Fibroblast of pulmonary artery (primary cell): ENCODE data around the gene SPIRE2.

Source experiments
- DNase-seq: peaks from one replicate; pipeline ENCODE4 v3.0.0-alpha.2; 2010; ENCODE audit warnings: low read depth
- H3K4me3 ChIP-seq: replicated peaks from 2 replicates; pipeline ENCODE4 v1.5.1; 2011; ENCODE audit warnings: low read depth, mild to moderate bottlenecking, control low read depth, low read length, moderate library complexity
- TF ChIP-seq, protein P1 (sequence below): IDR thresholded peaks from 2 replicates; pipeline ENCODE4 v1.5.1; 2011; ENCODE audit warnings: mild to moderate bottlenecking, control low read depth, low read length, inconsistent platforms; ENCODE audit errors: missing control alignments

SPIRE2 gene

DNA sequence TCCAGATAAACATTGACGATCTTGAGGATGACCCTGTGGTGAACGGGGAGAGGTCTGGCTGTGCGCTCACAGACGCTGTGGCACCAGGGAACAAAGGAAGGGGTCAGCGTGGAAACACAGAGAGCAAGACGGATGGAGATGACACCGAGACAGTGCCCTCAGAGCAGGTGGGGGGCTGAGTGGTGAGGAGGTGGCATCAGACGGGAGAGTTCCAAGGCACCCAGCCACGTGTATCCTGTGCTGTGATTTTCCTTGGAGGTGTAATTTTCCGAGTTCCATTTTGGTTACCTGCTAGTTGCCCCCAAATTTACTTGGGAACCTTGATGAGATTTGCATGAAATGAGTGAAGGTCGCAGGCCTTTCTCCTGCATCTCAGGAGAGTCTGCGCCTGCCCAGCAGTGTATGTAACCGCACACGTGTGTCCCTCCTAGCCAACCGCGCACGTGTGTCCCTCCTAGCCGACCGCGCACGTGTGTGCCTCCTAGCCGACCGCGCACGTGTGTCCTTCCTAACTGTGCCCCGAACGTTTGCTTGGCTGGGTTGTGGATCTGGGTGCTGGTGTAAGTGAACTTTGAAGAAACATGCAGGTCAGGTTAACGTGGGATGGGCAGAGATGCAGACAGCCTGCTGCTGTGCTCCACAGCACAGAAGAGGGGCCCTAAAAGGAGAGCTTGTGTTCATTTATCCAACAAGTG lies 55.2 kb downstream of the SPIRE2 start:
- no peak overlapping the region for H3K4me3 ChIP-seq
- DNase-seq: no peak
- TF ChIP-seq, protein P1, sequence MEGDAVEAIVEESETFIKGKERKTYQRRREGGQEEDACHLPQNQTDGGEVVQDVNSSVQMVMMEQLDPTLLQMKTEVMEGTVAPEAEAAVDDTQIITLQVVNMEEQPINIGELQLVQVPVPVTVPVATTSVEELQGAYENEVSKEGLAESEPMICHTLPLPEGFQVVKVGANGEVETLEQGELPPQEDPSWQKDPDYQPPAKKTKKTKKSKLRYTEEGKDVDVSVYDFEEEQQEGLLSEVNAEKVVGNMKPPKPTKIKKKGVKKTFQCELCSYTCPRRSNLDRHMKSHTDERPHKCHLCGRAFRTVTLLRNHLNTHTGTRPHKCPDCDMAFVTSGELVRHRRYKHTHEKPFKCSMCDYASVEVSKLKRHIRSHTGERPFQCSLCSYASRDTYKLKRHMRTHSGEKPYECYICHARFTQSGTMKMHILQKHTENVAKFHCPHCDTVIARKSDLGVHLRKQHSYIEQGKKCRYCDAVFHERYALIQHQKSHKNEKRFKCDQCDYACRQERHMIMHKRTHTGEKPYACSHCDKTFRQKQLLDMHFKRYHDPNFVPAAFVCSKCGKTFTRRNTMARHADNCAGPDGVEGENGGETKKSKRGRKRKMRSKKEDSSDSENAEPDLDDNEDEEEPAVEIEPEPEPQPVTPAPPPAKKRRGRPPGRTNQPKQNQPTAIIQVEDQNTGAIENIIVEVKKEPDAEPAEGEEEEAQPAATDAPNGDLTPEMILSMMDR: no peak

DNA sequence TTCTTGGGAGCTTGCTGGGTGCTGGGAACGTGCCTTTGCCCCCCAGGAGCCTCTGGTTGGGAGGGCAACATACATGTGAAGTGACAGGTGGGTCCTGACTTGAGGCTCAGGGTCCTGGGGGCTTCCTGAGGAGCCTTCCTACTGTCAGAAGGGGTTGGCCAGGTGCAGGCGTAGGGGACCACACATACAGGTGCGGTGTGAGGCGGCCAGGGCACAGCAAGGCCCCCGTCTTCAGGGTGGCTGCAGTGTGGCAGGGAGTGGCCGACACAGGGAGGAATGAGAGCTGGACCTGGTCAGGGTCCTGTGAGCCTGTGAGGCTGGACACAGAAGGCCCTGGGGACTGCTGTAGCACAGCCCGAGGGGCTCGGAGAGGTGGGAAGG lies 55.8 kb downstream of the SPIRE2 start:
- TF ChIP-seq, protein P1: no peak
- no peak overlapping the region for H3K4me3 ChIP-seq
- no peak for DNase-seq

DNA sequence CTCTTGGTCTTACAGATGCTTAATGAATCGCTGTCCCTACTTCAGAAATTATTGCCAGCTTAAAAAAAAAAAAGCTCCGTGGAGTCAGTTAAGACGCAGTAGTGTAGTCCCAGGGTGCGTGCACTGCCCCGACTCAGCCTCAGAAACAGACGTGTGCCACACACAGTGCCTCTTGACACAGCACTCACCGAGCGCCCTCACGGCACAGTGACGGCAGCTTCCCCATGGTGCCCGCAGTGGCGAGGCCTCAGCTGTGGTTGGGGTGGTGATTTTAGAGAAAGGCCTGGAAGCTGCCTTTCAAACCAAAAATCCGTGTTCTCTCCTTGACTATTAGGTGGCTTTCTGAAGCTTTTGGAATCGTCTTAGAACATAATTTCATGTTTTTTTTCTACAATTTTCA lies 59.0 kb downstream of the SPIRE2 start:
- TF ChIP-seq, protein P1: no peak
- no peak overlapping the region for H3K4me3 ChIP-seq

DNA sequence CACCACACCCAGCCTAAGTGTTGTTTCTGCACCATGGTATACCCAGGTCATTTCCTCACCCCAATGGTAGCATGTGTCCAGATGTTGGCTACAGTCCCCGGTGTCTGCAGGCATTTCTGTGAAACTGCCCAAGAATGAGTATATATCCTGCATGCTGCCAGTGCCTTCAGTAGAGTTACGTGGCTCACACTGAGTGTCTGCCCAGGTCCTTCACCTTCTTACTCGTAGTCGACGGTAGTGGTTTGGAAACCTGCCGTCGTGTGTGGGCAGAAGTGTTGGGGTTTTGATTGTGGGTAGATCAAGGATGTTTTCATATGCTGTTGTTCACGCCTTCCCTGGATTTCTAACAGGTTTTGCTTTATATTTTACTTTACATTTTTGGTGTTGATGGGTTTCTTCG lies 61.9 kb downstream of the SPIRE2 start:
- TF ChIP-seq, protein P1: no peak
- DNase-seq: no peak
- H3K4me3 ChIP-seq: no peak overlapping the region

More for the DNA sequence above, 59.0 kb downstream of the SPIRE2 start:
- no peak for DNase-seq

DNA sequence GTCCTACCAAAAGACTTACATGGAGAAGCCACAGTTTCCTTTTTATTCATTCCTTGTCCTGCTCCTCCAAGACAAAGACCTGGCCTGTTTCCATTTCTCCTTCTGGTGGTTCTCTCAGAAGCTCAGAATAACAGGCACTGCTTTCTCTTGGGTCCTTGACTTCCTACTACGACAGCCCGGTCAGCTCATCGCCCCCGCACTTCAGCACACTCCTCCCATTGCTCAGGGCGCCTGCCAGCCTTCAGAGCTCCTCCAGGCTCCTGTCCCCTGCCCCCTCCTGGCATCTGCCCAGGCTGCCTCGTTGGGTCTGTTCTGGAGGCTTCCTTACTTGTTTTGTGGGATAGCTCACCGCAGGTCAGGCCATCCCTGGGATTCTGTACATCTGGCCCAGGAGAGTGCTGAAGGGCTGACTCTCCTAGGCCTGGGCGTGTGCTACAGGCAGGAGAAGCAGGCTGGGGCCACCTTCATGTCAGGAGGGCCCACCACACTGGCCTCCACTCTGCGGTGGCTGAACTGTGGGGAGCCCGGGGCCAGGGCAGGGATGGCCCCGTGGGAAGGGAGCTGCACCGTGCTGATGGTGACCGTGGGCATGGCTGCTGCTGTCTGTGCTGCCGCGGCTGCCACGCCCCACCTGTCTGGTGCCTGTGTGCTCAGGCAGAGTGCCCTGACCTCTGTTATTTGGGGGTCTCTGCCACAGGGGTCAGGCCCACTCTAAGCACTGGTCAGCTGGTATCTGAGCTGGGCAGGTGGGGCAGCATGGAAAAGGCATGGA lies 62.8 kb downstream of the SPIRE2 start:
- H3K4me3 ChIP-seq: no peak overlapping the region
- peak; percentile 65 for DNase-seq

DNA sequence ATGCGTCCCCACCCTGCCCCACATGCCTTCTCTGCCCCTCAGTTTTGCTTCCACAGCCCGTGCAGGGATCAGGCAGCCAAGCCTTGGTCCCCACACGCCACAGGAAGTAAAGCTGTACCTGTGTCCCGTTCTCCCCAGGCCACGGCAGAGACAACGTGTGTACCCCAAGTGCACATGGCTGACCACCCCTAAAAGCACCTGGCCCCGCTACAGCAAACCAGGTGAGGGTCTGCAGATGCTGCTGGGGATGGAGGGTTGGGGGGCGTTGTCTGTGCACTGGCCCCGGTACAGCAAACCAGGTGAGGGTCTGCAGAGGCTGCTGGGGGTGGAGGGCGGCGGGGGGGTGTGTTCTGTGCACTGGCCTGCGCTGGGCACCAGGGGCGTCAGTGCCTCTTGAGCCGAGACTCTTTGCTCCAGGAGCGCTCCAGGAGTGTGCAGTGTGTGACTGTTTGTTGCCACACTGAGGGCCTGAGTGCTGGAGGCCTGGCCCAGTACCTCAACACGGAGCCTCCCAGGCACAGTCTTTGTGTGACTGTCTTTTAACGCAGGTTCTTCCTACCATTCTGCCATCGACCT lies 63.9 kb downstream of the SPIRE2 start:
- no peak overlapping the region for H3K4me3 ChIP-seq
- DNase-seq: no peak
- TF ChIP-seq, protein P1: no peak

More for the DNA sequence above, 62.8 kb downstream of the SPIRE2 start:
- TF ChIP-seq, protein P1: no peak
